Hematopoietic multipotent progenitor cell treated with erythropoietin and hydrocortisone succinate and interleukin-3 and kit ligand, for 6 days (in vitro differentiated cells): ENCODE data around the gene SLC2A10.

ENCODE experiments used
- DNase-seq: peaks from one replicate; pipeline ENCODE4 v3.0.0-alpha.2; 2015

Gene SLC2A10

GRCh38 chr20:46735436-46735835 is 26.0 kb downstream of the SLC2A10 start:
- no peak for DNase-seq

- DNase-seq = no peak
Measured at GRCh38 chr20:46739431-46740213, 30.2 kb downstream of the SLC2A10 start.

DNA sequence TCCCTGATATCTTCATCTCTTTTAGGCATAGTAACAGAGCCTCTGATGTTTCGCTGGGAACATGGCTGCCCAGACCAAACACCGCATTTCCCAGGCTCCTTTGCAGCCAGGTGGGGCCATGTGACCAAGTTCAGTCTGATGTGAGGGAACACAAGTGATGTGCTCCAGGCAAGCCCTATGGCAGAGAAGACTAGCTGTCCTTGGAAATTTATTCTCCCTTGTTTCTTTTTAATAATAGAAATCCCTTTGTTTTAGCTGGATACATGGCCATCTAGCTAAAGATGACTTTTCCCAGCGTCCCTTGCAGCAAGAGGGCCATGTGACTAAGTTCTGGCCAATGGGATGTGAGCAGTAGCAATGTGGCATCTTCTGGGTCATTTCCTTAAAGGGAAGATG is 30.8 kb downstream of the SLC2A10 start:
- no peak for DNase-seq

DNA sequence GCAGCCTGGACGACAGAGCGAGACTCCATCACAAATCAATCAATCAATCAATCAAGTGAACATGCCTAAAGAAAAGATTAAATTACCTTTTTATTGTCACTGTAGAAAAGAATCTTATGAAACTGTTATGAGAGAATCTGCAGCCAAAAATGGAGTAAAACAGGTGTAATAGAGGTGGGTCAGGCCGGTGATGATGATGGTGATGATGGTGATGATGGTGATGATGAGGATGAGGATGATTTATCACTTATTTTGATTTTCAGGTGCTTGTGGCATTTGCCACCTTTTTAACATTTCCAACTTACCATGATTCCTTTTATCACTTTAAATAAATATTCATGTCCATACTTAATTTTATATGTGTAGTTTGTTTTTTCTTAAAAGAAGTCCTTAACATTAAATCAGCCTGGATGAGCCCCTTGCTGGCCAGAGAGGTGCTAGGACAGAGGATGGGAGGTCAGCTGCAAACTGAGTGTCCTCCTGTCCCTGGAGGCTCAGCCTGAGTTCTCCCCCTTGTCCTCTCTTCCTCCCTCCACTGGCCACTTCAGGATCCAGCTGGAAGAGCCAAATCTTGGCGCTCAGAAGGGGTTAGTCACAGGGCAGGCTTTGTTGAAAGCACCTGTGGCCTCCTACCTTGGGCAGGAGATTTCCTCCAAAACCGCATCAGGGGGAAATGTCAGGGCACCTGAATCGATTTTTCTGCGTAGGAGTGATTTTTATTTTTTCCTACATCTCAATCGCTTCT is 32.6 kb downstream of the SLC2A10 start:
- no peak for DNase-seq

DNA sequence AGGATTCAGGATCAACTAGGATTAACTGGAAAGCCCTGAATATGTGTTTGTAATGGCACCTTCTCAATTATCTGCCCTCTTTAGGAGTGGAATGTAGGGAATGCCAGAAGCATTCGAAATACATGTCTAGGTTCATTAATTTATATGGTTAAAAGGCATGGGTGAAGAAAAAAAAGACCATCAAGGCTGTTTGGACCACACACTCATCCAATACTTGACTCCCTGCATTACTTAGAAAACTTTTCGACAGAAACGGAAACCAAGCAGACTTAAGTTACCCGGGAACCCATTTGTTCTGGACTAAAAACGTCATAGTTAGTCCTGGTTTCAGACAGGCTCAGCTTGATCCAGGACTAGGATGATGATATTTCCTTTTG is 33.2 kb downstream of the SLC2A10 start:
- DNase-seq = no peak

DNA sequence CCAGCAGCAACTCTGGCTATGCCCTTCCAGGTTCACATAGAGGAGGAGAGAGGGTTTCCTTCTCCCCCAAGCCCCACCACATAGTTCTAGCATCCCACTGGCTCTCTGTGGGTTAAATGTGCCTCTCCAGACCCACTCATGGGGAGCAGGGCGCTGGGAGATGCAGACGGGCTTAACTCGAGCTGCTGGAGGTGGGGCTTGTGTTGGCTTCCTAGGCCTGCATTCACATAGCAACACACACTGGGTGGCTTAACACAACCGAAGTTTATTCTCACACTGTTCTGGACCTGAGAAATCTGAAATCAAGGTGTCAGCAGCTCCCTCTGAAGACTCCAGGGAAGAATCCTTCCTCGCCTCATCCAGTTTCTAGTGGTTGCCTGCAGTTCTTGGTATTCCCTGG is 33.6 kb downstream of the SLC2A10 start:
- no peak for DNase-seq

GRCh38 chr20:46746956-46747526 is 37.6 kb downstream of the SLC2A10 start:
- DNase-seq = peak; percentile 61

GRCh38 chr20:46749147-46749546 is 39.7 kb downstream of the SLC2A10 start:
- no peak for DNase-seq

DNA sequence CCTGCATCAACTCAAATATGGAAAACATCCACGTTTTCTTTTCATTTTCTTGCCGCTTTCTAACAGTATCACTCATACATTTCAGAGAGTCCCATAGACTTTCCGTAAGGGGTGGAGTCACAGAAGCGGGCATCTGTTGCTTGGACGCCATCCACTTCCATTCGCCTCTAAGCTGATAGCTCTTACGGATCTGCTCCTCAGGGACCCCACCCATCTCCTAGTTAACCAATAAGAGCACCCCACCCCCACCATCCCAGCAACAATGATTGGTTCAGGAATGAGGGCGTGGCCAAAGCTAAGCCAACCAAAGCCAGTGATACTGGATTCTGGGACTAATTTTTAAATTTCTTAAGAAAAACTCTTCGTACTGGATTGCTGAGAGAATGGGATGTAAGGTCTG is 42.4 kb downstream of the SLC2A10 start:
- no peak for DNase-seq

DNA sequence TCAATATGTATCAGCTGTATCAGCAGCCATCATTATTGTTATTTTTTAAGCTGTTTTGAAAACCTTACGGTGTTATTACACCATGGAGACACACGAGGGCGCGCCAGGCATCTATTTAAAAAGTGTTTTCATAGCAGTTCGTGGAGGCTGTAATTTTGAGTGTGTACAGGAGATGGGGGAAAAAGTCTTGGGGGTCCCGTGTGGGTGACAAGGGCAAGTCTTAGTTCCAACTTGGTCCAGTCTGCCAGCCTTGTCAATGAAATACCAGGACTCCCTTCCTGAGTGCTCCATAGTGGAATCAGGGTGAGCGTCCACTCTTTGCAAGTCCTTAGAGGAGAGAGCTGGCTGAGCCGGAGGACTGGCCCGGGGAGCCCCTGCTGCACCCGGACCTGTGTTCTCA is 43.3 kb downstream of the SLC2A10 start:
- peak; percentile 87 for DNase-seq

GRCh38 chr20:46755483-46756413 is 46.3 kb downstream of the SLC2A10 start:
- DNase-seq = no peak

DNA sequence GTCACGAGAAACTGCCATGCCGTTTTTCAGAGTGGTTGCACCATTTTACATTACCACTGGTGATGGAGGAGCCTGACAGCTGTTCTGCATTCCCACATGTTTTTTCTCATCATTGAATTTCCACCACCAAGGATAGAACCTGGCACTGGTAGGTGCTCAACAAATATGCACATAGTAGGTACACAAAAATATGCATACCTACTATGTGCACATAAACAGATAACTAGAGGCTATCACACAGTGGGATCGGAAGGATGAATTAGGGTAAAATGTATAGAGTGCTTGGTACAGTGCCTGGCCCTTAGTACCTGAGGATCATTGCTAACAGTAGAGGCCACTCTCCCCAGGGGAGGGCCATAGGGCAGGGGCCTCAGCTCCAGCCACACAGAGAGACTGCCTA is 47.0 kb downstream of the SLC2A10 start:
- DNase-seq = no peak

- no peak for DNase-seq
Measured at GRCh38 chr20:46757135-46757534, 47.7 kb downstream of the SLC2A10 start.

GRCh38 chr20:46757754-46758678 is 48.6 kb downstream of the SLC2A10 start:
- DNase-seq = peak; percentile 89

- DNase-seq = no peak
Measured at GRCh38 chr20:46758929-46759669, 49.6 kb downstream of the SLC2A10 start.

DNA sequence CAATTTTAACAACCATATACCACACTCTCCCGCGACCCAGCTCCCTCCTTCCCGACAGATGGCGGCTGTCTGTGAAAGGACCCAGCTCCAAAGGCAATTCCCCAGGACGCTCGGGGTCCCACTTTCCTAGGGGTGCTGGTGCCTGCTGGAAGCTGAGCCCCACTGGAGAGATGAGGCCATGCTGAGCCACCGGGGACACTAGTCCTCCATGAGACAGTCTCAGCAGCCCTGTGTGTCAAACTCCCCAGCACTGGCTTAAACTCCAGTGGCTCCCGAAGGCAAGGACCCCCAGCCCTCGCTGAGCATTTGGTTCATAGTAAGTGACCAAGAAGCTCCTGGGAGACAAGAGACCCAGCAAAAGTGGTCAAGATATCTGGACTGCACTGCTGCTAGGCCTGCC is 52.1 kb downstream of the SLC2A10 start:
- DNase-seq = no peak

DNA sequence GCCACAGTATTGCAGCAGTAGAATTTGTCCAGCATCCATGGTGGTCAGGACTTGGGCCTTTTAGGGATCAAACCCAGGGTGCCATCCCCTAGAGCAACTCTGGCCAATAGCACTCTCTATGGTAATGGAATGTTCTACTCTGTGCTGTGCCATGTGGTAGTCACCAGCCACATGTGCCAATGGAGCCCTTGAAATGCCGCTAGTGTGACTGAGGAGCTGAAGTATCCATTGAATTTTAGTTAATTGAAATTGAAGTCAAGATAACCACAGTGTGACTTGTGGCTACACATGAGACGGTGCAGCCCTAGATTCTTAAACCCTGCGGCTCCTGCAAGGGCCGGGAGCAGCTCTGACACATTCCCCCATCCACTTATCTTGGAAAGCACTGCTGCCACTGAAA is 54.6 kb downstream of the SLC2A10 start:
- DNase-seq = no peak

DNA sequence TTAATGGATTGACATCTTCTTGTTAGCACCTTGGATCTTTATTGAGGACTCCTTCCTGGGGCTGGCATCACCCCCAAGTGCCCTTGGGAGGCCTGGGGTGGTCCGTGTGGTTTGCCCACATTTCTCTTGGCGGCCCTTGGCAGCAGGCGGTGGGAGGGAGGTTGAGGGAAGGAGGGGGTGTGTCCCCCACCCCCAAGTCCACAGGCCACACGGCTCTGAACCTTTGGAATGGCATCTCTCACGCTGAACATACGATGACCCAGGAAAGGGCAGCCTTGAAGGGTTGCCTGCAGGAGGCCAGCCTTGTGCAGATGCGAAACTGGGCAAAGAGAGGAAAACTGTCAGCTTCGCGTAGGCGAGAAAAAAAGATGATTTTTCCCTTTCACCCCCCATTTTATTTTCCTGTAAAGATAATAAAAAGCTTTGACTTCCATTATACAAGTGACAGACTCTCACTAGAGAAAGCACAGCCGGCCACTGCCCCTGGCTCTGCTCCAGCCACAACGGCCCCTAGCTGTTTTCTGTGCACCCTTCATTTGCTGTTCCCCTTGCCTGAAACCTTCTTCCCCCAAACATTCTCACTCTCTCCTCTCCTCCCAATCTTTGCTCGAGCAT is 56.2 kb downstream of the SLC2A10 start:
- no peak for DNase-seq

DNA sequence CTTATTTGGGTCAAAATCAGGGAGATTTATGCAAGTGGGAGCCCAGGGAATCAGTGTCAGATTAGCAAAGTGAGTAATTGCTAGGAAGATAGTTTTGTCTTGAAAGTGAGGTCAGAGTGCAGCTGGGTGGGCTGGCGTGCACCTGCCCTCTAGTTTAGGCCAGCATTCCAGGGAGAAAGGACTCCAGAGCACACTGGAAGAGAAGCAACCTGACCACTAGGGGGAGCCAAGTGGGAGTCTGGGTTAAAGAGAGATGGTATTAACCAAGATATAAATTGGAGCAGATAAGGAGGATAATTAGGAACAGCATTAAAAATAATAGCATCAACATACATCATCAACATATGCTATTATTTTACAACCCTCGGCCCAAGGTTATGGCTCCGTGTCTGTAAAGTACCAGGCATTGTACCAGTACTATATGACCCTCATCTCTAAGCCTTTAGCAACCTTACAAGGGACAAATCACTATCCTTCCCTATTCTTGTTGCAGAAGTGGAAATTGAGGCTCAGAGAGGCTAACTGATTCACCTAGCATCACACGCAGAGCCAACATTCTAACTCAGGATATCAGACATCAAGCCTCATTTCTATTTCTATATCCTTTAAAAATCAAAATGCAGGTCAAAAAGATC is 57.8 kb downstream of the SLC2A10 start:
- peak; percentile 79 for DNase-seq
